ENCODE measurements around the gene UBE2M. TPM values are rescaled to one million over a fixed set of nuclear protein-coding genes. Genes with fewer than 3 reads are reported as not detected.

The UBE2M gene
- total and polyA plus RNA-seq, 10 donors, result 19.1 to 66.9 (median 40.4) TPM

DNA sequence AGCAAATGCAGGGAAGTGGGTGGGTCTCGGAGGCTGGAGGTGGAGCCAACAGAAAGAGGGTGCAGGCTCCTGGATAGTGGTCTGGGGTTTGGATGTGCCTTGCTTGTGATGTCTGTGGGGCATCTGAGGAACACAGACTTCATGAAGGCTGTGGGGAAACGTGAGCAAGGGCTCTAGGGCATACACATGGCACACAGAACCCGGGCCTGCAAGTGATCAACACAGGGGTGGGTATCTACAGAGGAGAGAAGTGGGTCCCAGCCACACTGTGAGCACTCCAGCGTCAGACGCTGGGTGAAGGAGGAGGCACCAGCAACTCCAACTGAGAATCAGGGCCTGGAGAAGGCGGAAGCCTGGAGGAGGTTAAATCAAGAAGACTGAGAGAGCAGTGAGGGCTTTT, 5.4 kb upstream of the UBE2M start:
- TF ChIP-seq POLR2AphosphoS5 (IDR thresholded peaks at IDR 0.05), result no peak
- no peak for TF ChIP-seq POLR2A (IDR thresholded peaks at IDR 0.05)
- no peak for TF ChIP-seq CTCF (IDR thresholded peaks at IDR 0.05 in 8 of 11, conservative IDR thresholded peaks at IDR 0.05 in 3 of 11)
- H3K4me3 ChIP-seq, result no peak overlapping the region
- no peak for DNase-seq
- H3K9me3 ChIP-seq, result no peaks in the 10 kb centered on the region
- intact Hi-C loops (cut with DNase I; ENCODE audit: low total_unique reads), result no loop called here
- peaks cover 0 to 27% (median 0%) of the 10 kb centered on the region in 7 donors for H3K27me3 ChIP-seq (replicated peaks in 1 of 7)
- H3K27ac ChIP-seq, result no peak overlapping the region
- peaks cover 27 to 51% (median 39%) of the 10 kb centered on the region in 6 donors for H3K4me1 ChIP-seq
- 73 to 88% (median 79%) methylated on average over 6 of the region's 6 CpGs for WGBS, 5 donors
- peaks cover 0 to 24% (median 8%) of the 10 kb centered on the region in 6 donors for H3K36me3 ChIP-seq

DNA sequence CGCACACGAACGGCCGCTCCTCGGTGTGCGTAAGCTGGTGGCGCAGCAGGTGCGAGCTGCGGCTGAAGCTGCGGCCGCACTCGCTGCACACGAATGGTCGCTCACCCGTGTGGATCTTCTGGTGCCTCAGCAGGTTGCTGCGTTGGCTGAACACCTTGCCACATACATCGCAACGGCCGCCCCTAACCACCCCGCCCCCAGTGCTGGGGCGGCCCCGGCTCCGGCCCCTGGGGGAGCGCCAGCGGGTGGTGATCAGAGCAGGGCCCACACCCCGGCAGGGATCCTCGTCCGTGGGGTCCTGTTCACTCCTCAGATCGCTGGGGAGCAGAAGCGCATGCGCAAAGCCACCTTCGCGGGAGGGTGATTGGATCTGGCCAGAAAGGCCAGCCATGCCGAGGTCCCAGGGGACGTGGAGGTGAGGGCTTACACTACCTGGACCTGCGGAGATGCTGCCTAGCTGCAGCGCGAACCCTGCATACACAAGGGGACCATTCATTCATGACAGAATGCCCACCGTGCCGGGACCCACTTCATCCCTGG, 4.7 kb upstream of the UBE2M start:
- peak overlapping the region in 6 of 8 donors; percentile 19 to 70 (median 57) for H3K27ac ChIP-seq
- peak; percentile 83 for DNase-seq

GRCh38 chr19:58562122-58563033, 4.0 kb upstream of the UBE2M start:
- 9 to 33% (median 10%) methylated on average over 6 to 107 of the region's 107 CpGs for WGBS, 5 donors
- Histone ChIP-seq H3K9me3 (no peaks in the 10 kb centered on the region), H3K27me3 (replicated peaks in 1 of 7) (peaks cover 0 to 27% (median 0%) of the 10 kb centered on the region in 7 donors), H3K27ac (peak overlapping the region; percentile 19 to 70 (median 46)), H3K4me3 (peak overlapping the region; percentile 27 to 70 (median 48)), H3K4me1 (peaks cover 30 to 58% (median 42%) of the 10 kb centered on the region in 6 donors), H3K36me3 (peaks cover 0 to 14% (median 6%) of the 10 kb centered on the region in 6 donors)
- TF ChIP-seq POLR2AphosphoS5 (IDR thresholded peaks at IDR 0.05) (peak; percentile 54 to 83 (median 74)), CTCF (IDR thresholded peaks at IDR 0.05 in 8 of 11, conservative IDR thresholded peaks at IDR 0.05 in 3 of 11) (no peak)
- intact Hi-C loops (cut with DNase I; ENCODE audit: low total_unique reads), result no loop called here
- peak; percentile 89 for DNase-seq

More for the DNA sequence above, 4.7 kb upstream of the UBE2M start:
- Histone ChIP-seq H3K9me3 (no peaks in the 10 kb centered on the region), H3K36me3 (peaks cover 0 to 20% (median 6%) of the 10 kb centered on the region in 6 donors), H3K27me3 (replicated peaks in 1 of 7) (peaks cover 0 to 27% (median 0%) of the 10 kb centered on the region in 7 donors), H3K4me1 (peaks cover 27 to 51% (median 39%) of the 10 kb centered on the region in 6 donors), H3K4me3 (peak overlapping the region; percentile 27 to 70 (median 48))
- 5 to 24% (median 6%) methylated on average over 2 to 40 of the region's 40 CpGs for WGBS, 5 donors
- intact Hi-C loops (cut with DNase I; ENCODE audit: low total_unique reads), result no loop called here
- TF ChIP-seq POLR2A (IDR thresholded peaks at IDR 0.05) (no peak), CTCF (IDR thresholded peaks at IDR 0.05 in 8 of 11, conservative IDR thresholded peaks at IDR 0.05 in 3 of 11) (no peak), POLR2AphosphoS5 (IDR thresholded peaks at IDR 0.05) (no peak)
